IMR-90 (cell line): ENCODE results near the gene SPDYC. TPM values are rescaled to one million over a fixed set of nuclear protein-coding genes. Genes with fewer than 3 reads are reported as not detected.

Experiments
- ATAC-seq: fragments of 200-7000 bp; cut with Tn5 transposase; 2 replicates; pipeline ENCODE4 v1.9.1; 2020; ENCODE audit warnings: low read depth, mild to moderate bottlenecking, moderate library complexity
- BruUV-seq: library from RNA; stranded (reverse); fragments of 400-500 nt; replicated peaks from 2 replicates; lab custom pipeline; 2021; lab: Mats Ljungman, UMichigan
- CTCF ChIA-PET: fragments of 300-600 bp; formaldehyde crosslinking; extraction: SDS; loops from one replicate; lab custom pipeline; 2021; ENCODE audit warnings: antibody characterized with exemption; lab: Yijun Ruan, JAX
- POLR2A ChIA-PET: fragments of 300-600 bp; sonication (Branson Sonifier 250); formaldehyde crosslinking; loops from one replicate; lab custom pipeline; 2022; ENCODE audit warnings: antibody characterized with exemption; ENCODE audit not compliant: unreplicated experiment; lab: Charles Lee
- DNase-seq: peaks from one replicate; pipeline ENCODE4 v3.0.0; 2013
- H2AFZ ChIP-seq: replicated peaks from 2 replicates; pipeline ENCODE3; 2013; ENCODE audit warnings: low read length, mild to moderate bottlenecking; ENCODE audit not compliant: poor library complexity
- H2AK5ac ChIP-seq: 2 replicates; pipeline ENCODE4 v1.6.1; 2013; ENCODE audit warnings: low read depth, low read length, inconsistent platforms
- H2AK9ac ChIP-seq: replicated peaks from 2 replicates; pipeline ENCODE3; 2013; ENCODE audit warnings: mild to moderate bottlenecking, low read depth, low read length, moderate library complexity; ENCODE audit not compliant: poor library complexity
- H2BK120ac ChIP-seq: 2 replicates; pipeline ENCODE4 v1.6.1; 2013; ENCODE audit warnings: low read depth, low read length, inconsistent platforms
- H2BK15ac ChIP-seq: 3 replicates; pipeline ENCODE4 v1.6.1; 2013; ENCODE audit warnings: low read depth, low read length, inconsistent platforms
- H2BK20ac ChIP-seq: 2 replicates; pipeline ENCODE4 v1.6.1; 2013; ENCODE audit warnings: low read depth, mild to moderate bottlenecking, inconsistent platforms, low read length, moderate library complexity
- H2BK5ac ChIP-seq: 2 replicates; pipeline ENCODE4 v1.6.1; 2013; ENCODE audit warnings: mild to moderate bottlenecking, low read depth, low read length, inconsistent platforms; ENCODE audit not compliant: poor library complexity, severe bottlenecking
- H3K14ac ChIP-seq: replicated peaks from 2 replicates; pipeline ENCODE4 v1.6.1; 2013; ENCODE audit warnings: low read depth, low read length, inconsistent platforms
- H3K18ac ChIP-seq: 2 replicates; pipeline ENCODE4 v1.6.1; 2013; ENCODE audit warnings: low read depth, low read length, control low read depth
- H3K23ac ChIP-seq: 2 replicates; pipeline ENCODE4 v1.6.1; 2013; ENCODE audit warnings: low read depth, low read length, inconsistent platforms
- H3K27ac ChIP-seq: 2 replicates; pipeline ENCODE4 v1.5.1; 2013; ENCODE audit warnings: mild to moderate bottlenecking, control low read depth, low read length; ENCODE audit not compliant: insufficient read depth
- H3K27me3 ChIP-seq: 2 replicates; pipeline ENCODE4 v1.6.1; 2013; ENCODE audit warnings: low read length; ENCODE audit not compliant: control insufficient read depth, insufficient read depth
- H3K36me3 ChIP-seq: 2 replicates; pipeline ENCODE4 v1.6.1; 2013; ENCODE audit warnings: low read length, mixed read lengths; ENCODE audit not compliant: control insufficient read depth, insufficient read depth
- H3K4ac ChIP-seq: 2 replicates; pipeline ENCODE4 v1.6.1; 2013; ENCODE audit warnings: low read depth, low read length, inconsistent platforms
- H3K4me1 ChIP-seq: 2 replicates; pipeline ENCODE4 v1.6.1; 2013; ENCODE audit warnings: low read length, mixed read lengths; ENCODE audit not compliant: control insufficient read depth, insufficient read depth
- H3K4me2 ChIP-seq: 2 replicates; pipeline ENCODE4 v1.6.1; 2013; ENCODE audit warnings: low read depth, mild to moderate bottlenecking, control low read depth, low read length, moderate library complexity
- H3K4me3 ChIP-seq: 2 replicates; pipeline ENCODE4 v1.5.1; 2013; ENCODE audit warnings: low read depth, mild to moderate bottlenecking, control low read depth, low read length, moderate library complexity; ENCODE audit not compliant: insufficient read depth
- H3K56ac ChIP-seq: 2 replicates; pipeline ENCODE4 v1.6.1; 2013; ENCODE audit warnings: low read length, inconsistent platforms; ENCODE audit not compliant: insufficient read depth; ENCODE audit errors: extremely low read depth
- H3K79me1 ChIP-seq, 2 experiments: 2 replicates each; pipeline ENCODE4 v1.6.1; 2013; ENCODE audit warnings: low read length in 2 of 2, inconsistent platforms in 1 of 2, low read depth in 1 of 2
- H3K9ac ChIP-seq: 2 replicates; pipeline ENCODE4 v1.6.1; 2013; ENCODE audit warnings: low read depth, low read length, control low read depth
- H3K9me1 ChIP-seq: 2 replicates; pipeline ENCODE4 v1.6.1; 2013; ENCODE audit warnings: low read length, inconsistent platforms; ENCODE audit not compliant: insufficient read depth
- H3K9me3 ChIP-seq: 2 replicates; pipeline ENCODE4 v1.6.1; 2013; ENCODE audit warnings: low read length; ENCODE audit not compliant: control insufficient read depth, insufficient read depth
- H4K20me1 ChIP-seq: 2 replicates; pipeline ENCODE4 v1.6.1; 2013; ENCODE audit warnings: low read length, inconsistent platforms; ENCODE audit not compliant: insufficient read depth
- H4K5ac ChIP-seq: 2 replicates; pipeline ENCODE4 v1.6.1; 2013; ENCODE audit warnings: mild to moderate bottlenecking, low read depth, low read length, control low read depth
- H4K8ac ChIP-seq, 2 experiments: 2 replicates each; pipeline ENCODE4 v1.6.1; 2013; ENCODE audit warnings: low read depth in 2 of 2, low read length in 2 of 2, control low read depth in 1 of 2, inconsistent platforms in 1 of 2
- H4K91ac ChIP-seq: 2 replicates; pipeline ENCODE4 v1.6.1; 2013; ENCODE audit warnings: low read depth, low read length, inconsistent platforms; ENCODE audit not compliant: insufficient read depth
- BHLHE40 ChIP-seq: fragments of 150-350 bp; IDR thresholded peaks from 2 replicates; pipeline ENCODE4 v1.6.1; 2016; ENCODE audit warnings: mild to moderate bottlenecking, low read depth, low read length
- CEBPB ChIP-seq: IDR thresholded peaks from 2 replicates; pipeline ENCODE4 v1.6.1; 2012; ENCODE audit warnings: low read depth, low read length, improper control_type of control experiment
- CHD1 ChIP-seq: IDR thresholded peaks from 2 replicates; pipeline ENCODE4 v1.6.1; 2012; ENCODE audit warnings: low read depth, low read length, improper control_type of control experiment
- FOS ChIP-seq: fragments of 150-350 bp; IDR thresholded peaks from 2 replicates; pipeline ENCODE4 v1.6.1; 2016; ENCODE audit warnings: low read depth, low read length
- MAFK ChIP-seq: IDR thresholded peaks from 2 replicates; pipeline ENCODE4 v1.6.1; 2012; ENCODE audit warnings: low read depth, low read length, improper control_type of control experiment
- MAZ ChIP-seq: IDR thresholded peaks from 2 replicates; pipeline ENCODE4 v1.6.1; 2012; ENCODE audit warnings: low read depth, mild to moderate bottlenecking, low read length, improper control_type of control experiment, moderate library complexity, borderline replicate concordance
- MXI1 ChIP-seq: IDR thresholded peaks from 2 replicates; pipeline ENCODE4 v1.6.1; 2012; ENCODE audit warnings: low read depth, mild to moderate bottlenecking, low read length, moderate library complexity, borderline replicate concordance
- NFE2L2 ChIP-seq: fragments of 150-350 bp; IDR thresholded peaks from 2 replicates; pipeline ENCODE4 v1.6.1; 2016; ENCODE audit warnings: low read depth, mild to moderate bottlenecking, low read length
- POLR2A ChIP-seq: IDR thresholded peaks from 2 replicates; pipeline ENCODE4 v1.6.1; 2012; ENCODE audit warnings: mild to moderate bottlenecking, low read depth, low read length
- RAD21 ChIP-seq: IDR thresholded peaks from 2 replicates; pipeline ENCODE4 v1.6.1; 2012; ENCODE audit warnings: low read length, improper control_type of control experiment
- RCOR1 ChIP-seq: IDR thresholded peaks from 2 replicates; pipeline ENCODE4 v1.6.1; 2012; ENCODE audit warnings: mild to moderate bottlenecking, low read length, improper control_type of control experiment; ENCODE audit not compliant: insufficient replicate concordance
- RFX5 ChIP-seq: IDR thresholded peaks from 2 replicates; pipeline ENCODE4 v1.8.0; 2012; ENCODE audit warnings: low read depth, mild to moderate bottlenecking, low read length, moderate library complexity
- SMC3 ChIP-seq: fragments of 150-350 bp; IDR thresholded peaks from 2 replicates; pipeline ENCODE4 v1.6.1; 2016; ENCODE audit warnings: low read depth, mild to moderate bottlenecking, antibody characterized with exemption, low read length, moderate library complexity
- WGBS, 2 experiments: methylation state at CpG; one replicate each; pipeline versions ENCODE4 v1.1.5 to v1.1.7; 2013; ENCODE audit warnings: missing lambda C conversion rate in 2 of 2; ENCODE audit not compliant: insufficient read length in 1 of 2; ENCODE audit errors: extremely low coverage in 2 of 2; 5-methylcytosine and 5-hydroxymethylcytosine counted together
- dilution Hi-C: fragments of 300-500 bp; cut with HindIII; formaldehyde crosslinking; loops from one replicate; pipeline ENCODE4 v1.14.3; 2018; ENCODE audit warnings: low sequenced_read_pairs; ENCODE audit not compliant: unreplicated experiment
- in situ Hi-C: fragments of 300-500 bp; cut with MboI; formaldehyde crosslinking; loops from 3 replicates; pipeline ENCODE4 v1.14.3; 2019; ENCODE audit warnings: low sequenced_read_pairs, inconsistent platforms, mixed read lengths
- intact Hi-C: fragments of 100-400 bp; cut with micrococcal nuclease; formaldehyde crosslinking; loops from 2 replicates; pipeline ENCODE4 v1.10.0; 2022
- polyA plus RNA-seq, 3 experiments: library from polyadenylated mRNA; depleted of rRNA; stranded (reverse); fragments of >200 nt; gene quantifications; 2 replicates each; pipeline ENCODE4 v1.2.3, GENCODE V29; 2012; ENCODE audit warnings: low replicate concordance in 1 of 3
- total RNA-seq: library from RNA; depleted of rRNA; stranded (reverse); fragments of >200 nt; gene quantifications from 2 replicates; pipeline ENCODE4 v1.2.3, GENCODE V29; 2012
- TF ChIP-seq, protein P1 (sequence below): fragments of 150-350 bp; IDR thresholded peaks from 2 replicates; pipeline ENCODE4 v1.6.1; 2017; ENCODE audit warnings: mild to moderate bottlenecking, antibody characterized with exemption, low read length, low read depth
- TF ChIP-seq, protein P2 (sequence below): fragments of 150-350 bp; IDR thresholded peaks from 2 replicates; pipeline ENCODE4 v1.6.1; 2016; ENCODE audit warnings: low read depth, mild to moderate bottlenecking, low read length, moderate library complexity, borderline replicate concordance
- TF ChIP-seq, protein P3 (sequence below): conservative IDR thresholded peaks from 2 replicates; pipeline ENCODE4 v1.5.1; 2012; ENCODE audit warnings: mild to moderate bottlenecking, low read depth, low read length, improper control_type of control experiment

Gene SPDYC
- total and polyA plus RNA-seq, 2 of the 4 experiments (the other 2 are of a cell fraction), result not detected

DNA sequence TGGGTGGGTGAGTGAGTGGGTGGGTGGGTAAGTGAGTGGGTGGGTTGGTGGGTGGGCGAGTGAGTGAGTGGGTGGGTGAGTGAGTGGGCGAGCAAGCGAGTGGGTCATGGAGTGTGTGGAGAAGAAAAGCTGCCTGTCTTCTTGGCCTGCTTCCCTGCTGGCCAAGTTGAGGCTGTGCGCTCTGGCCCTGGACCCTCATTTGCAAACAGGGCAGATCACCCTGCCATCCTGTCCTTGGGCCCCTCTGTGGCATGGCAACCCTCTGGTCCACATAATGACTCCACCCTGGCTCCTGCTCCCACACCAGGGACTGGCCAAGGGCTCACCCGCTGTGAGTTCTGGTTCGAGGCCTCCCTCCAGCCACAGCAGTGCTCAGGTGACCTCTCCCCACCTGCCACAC, 46.8 kb downstream of the SPDYC start:
- Histone ChIP-seq H4K8ac (no peak overlapping the region), H2BK15ac (no peak overlapping the region), H4K5ac (no peak overlapping the region), H3K36me3 (no peaks in the 10 kb centered on the region; the same call in 1 of the 2 replicates), H2AK5ac (no peak overlapping the region), H3K23ac (no peak overlapping the region), H3K56ac (no peak overlapping the region), H3K4me2 (no peak overlapping the region), H3K27me3 (no peaks in the 10 kb centered on the region), H3K9me3 (no peaks in the 10 kb centered on the region), H3K27ac (no peak overlapping the region), H3K9ac (no peak overlapping the region), H3K4me1 (peaks cover 5% of the 10 kb centered on the region), H4K20me1 (no peaks in the 10 kb centered on the region), H2BK20ac (no peak overlapping the region), H4K91ac (no peak overlapping the region), H2AFZ (no peak overlapping the region), H2AK9ac (peak overlapping the region; percentile 28), H3K79me1 (peaks cover 0 to 4% of the 10 kb centered on the region in 2 experiments; a peak in 1 of 4 replicates), H2BK120ac (no peak overlapping the region), H3K4ac (no peak overlapping the region), H3K9me1 (peaks cover 7% of the 10 kb centered on the region; the same call in 1 of the 2 replicates), H2BK5ac (no peak overlapping the region), H3K4me3 (no peak overlapping the region), H3K18ac (no peak overlapping the region), H3K14ac (no peak overlapping the region)
- POLR2A ChIA-PET, result no interaction called here
- DNase-seq (no peak), ATAC-seq (no peak)
- dilution Hi-C loops (no loop called here), in situ Hi-C loops (no loop called here), intact Hi-C loops (no loop called here)
- TF ChIP-seq, protein P1, sequence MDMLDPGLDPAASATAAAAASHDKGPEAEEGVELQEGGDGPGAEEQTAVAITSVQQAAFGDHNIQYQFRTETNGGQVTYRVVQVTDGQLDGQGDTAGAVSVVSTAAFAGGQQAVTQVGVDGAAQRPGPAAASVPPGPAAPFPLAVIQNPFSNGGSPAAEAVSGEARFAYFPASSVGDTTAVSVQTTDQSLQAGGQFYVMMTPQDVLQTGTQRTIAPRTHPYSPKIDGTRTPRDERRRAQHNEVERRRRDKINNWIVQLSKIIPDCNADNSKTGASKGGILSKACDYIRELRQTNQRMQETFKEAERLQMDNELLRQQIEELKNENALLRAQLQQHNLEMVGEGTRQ, result no peak
- TF ChIP-seq CEBPB, result no peak
- TF ChIP-seq, protein P2, sequence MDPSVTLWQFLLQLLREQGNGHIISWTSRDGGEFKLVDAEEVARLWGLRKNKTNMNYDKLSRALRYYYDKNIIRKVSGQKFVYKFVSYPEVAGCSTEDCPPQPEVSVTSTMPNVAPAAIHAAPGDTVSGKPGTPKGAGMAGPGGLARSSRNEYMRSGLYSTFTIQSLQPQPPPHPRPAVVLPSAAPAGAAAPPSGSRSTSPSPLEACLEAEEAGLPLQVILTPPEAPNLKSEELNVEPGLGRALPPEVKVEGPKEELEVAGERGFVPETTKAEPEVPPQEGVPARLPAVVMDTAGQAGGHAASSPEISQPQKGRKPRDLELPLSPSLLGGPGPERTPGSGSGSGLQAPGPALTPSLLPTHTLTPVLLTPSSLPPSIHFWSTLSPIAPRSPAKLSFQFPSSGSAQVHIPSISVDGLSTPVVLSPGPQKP, result no peak
- TF ChIP-seq CHD1, result no peak
- no peak for TF ChIP-seq MAFK
- TF ChIP-seq, protein P3, sequence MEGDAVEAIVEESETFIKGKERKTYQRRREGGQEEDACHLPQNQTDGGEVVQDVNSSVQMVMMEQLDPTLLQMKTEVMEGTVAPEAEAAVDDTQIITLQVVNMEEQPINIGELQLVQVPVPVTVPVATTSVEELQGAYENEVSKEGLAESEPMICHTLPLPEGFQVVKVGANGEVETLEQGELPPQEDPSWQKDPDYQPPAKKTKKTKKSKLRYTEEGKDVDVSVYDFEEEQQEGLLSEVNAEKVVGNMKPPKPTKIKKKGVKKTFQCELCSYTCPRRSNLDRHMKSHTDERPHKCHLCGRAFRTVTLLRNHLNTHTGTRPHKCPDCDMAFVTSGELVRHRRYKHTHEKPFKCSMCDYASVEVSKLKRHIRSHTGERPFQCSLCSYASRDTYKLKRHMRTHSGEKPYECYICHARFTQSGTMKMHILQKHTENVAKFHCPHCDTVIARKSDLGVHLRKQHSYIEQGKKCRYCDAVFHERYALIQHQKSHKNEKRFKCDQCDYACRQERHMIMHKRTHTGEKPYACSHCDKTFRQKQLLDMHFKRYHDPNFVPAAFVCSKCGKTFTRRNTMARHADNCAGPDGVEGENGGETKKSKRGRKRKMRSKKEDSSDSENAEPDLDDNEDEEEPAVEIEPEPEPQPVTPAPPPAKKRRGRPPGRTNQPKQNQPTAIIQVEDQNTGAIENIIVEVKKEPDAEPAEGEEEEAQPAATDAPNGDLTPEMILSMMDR, result no peak
- no peak for TF ChIP-seq RCOR1
- TF ChIP-seq POLR2A, result no peak
- TF ChIP-seq SMC3, result no peak
- TF ChIP-seq RAD21, result no peak
- TF ChIP-seq MAZ, result no peak
- no peak for TF ChIP-seq RFX5
- no peak for TF ChIP-seq MXI1
- no peak for TF ChIP-seq FOS
- no peak for TF ChIP-seq BHLHE40
- TF ChIP-seq NFE2L2, result no peak
- WGBS, 2 experiments, result 80% methylated on average over 2 of the region's 6 CpGs; no CpG with 5 or more reads in 1 of the 2 experiments
- CTCF ChIA-PET, result no interaction called here
- BruUV-seq, result no TSS peak
